Heart right ventricle (tissue), 16 donors: ENCODE measurements around the gene ATL2. TPM values are rescaled to one million over a fixed set of nuclear protein-coding genes. Genes with fewer than 3 reads are reported as not detected.

ENCODE experiments used
- ATAC-seq, 8 donors: fragments of 200-7000 bp; cut with Tn5 transposase; one replicate each; pipeline ENCODE4 v1.9.1; 2020; ENCODE audit warnings: mild to moderate bottlenecking in 8 of 8, moderate library complexity in 8 of 8, moderate number of reproducible peaks in 1 of 8
- DNase-seq, 2 donors: peaks; one replicate each; pipeline ENCODE4 v3.0.0-alpha.2; 2020
- H3K27ac ChIP-seq, 10 donors: fragments of 200-600 bp; sonication (generic) in 2 of 10; one replicate each; pipeline versions ENCODE4 v1.5.0 to v1.8.0; 2020 to 2022; ENCODE audit warnings: mild to moderate bottlenecking in 3 of 10
- H3K27me3 ChIP-seq, 7 donors: fragments of 200-600 bp; one replicate each; pipeline ENCODE4 v1.8.0; 2021 to 2022; ENCODE audit warnings: mild to moderate bottlenecking in 2 of 7
- H3K36me3 ChIP-seq, 9 donors: fragments of 200-600 bp; sonication (generic) in 1 of 9; one replicate each; pipeline versions ENCODE4 v1.5.0 to v1.8.0; 2020 to 2022; ENCODE audit warnings: mild to moderate bottlenecking in 2 of 9
- H3K4me1 ChIP-seq, 9 donors: fragments of 200-600 bp; sonication (generic) in 1 of 9; one replicate each; pipeline versions ENCODE4 v1.5.0 to v1.8.0; 2020 to 2022; ENCODE audit warnings: mild to moderate bottlenecking in 4 of 9
- H3K4me3 ChIP-seq, 10 donors: fragments of 200-600 bp; sonication (generic) in 2 of 10; one replicate each; pipeline versions ENCODE4 v1.5.0 to v1.8.0; 2020 to 2022; ENCODE audit warnings: mild to moderate bottlenecking in 7 of 10, moderate library complexity in 2 of 10
- H3K9me3 ChIP-seq, 11 donors: fragments of 200-600 bp in 10 of 11; sonication (generic) in 2 of 11; one replicate each; pipeline versions ENCODE4 v1.5.0 to v1.8.0; 2013 to 2022; ENCODE audit warnings: mild to moderate bottlenecking in 2 of 11, control low read depth in 1 of 11, moderate library complexity in 1 of 11
- WGBS, 2 donors: extraction: QIAGEN DNeasy Blood & Tissue Kit; methylation state at CpG; one replicate each; pipeline ENCODE4 v1.1.7; 2013; ENCODE audit warnings: inconsistent platforms in 1 of 2; 5-methylcytosine and 5-hydroxymethylcytosine counted together
- intact Hi-C, 10 donors: fragments of 100-400 bp; cut with DNase I; formaldehyde crosslinking; loops; one replicate each; pipeline versions ENCODE4 v1.11.1 to v1.14.2; 2022
- polyA plus RNA-seq, 2 donors: library from polyadenylated mRNA; stranded (reverse); fragments of 200-250 nt; gene quantifications; one replicate each; pipeline ENCODE4 v1.2.3, GENCODE V29; 2013
- total RNA-seq, 10 donors: library from RNA; stranded (reverse); fragmentation: NEBNext Ultra II Directional in 3 of 10; extraction: Animal tissue kit (Norgen Biotek cat#: 25700) in 3 of 10; gene quantifications; one replicate each; pipeline versions ENCODE4 v1.2.1 to v1.2.4, GENCODE V29; 2021 to 2023
- TF ChIP-seq, protein P1 (sequence below), 9 donors: fragments of 200-600 bp; sonication (generic) in 2 of 9; IDR thresholded peaks; one replicate each; pipeline versions ENCODE4 v1.5.0 to v1.8.0; 2021 to 2022; ENCODE audit warnings: antibody characterized with exemption in 9 of 9, mild to moderate bottlenecking in 5 of 9, moderate library complexity in 1 of 9
- donor health status: Arrhythmogenic right ventricular cardiomyopathy.
- donor health status: ischemic (EF 13 %, LVEDD 7.1; RV severe dilation, severe dysfunction).
- donor health status: healthy with polysubstance abuse.
- donor health status: DM: no; HTN: yes; CAD: no.
- donor health status: DM: no; HTN: no; CAD: no.
- donor health status: ischemic (EF 25% LVEDD 6.9; RV normal size, moderate dysfunction).
- donor health status: ischemic (EF 25% LVEDD 5.7; RV mildly dilated, moderate dysfunction).
- donor health status: healthy.
- donor health status: DM: yes; HTN: yes; CAD: no.
- donor health status: Ischemic cardiomyopathy.
- donor health status: ischemic (EF 35%, LVEDD 5.7; RV mildly dilated, moderate dysfunction).
- donor health status: nonischemic (EF 11% LVEDD 7.7; RV severe dilation, severe dysfunction).
- donor health status: DM: yes; HTN: yes; CAD: no.
- donor health status: PGD.
- donor health status: ischemic (EF 29% LVEDD 5.4; RV normal size, mild dysfunction).
- donor health status: nonischemic (EF 23%, LVEDD 6.1; RV moderate dilation, normal function).

Gene ATL2
- total and polyA plus RNA-seq, 12 donors: 14.1 to 46.2 (median 30.2) TPM

GRCh38 chr2:38251940-38252339 lies 125.1 kb downstream of the ATL2 start:
- 31 to 56% methylated on average over 1 of the region's 1 CpG for WGBS, 2 donors
- DNase-seq: no peak
- intact Hi-C loops: no loop called here
- Histone ChIP-seq H3K27ac (no peak overlapping the region), H3K36me3 (no peaks in the 10 kb centered on the region), H3K9me3 (no peaks in the 10 kb centered on the region), H3K27me3 (no peaks in the 10 kb centered on the region), H3K4me1 (no peaks in the 10 kb centered on the region), H3K4me3 (no peak overlapping the region)
- TF ChIP-seq, protein P1, sequence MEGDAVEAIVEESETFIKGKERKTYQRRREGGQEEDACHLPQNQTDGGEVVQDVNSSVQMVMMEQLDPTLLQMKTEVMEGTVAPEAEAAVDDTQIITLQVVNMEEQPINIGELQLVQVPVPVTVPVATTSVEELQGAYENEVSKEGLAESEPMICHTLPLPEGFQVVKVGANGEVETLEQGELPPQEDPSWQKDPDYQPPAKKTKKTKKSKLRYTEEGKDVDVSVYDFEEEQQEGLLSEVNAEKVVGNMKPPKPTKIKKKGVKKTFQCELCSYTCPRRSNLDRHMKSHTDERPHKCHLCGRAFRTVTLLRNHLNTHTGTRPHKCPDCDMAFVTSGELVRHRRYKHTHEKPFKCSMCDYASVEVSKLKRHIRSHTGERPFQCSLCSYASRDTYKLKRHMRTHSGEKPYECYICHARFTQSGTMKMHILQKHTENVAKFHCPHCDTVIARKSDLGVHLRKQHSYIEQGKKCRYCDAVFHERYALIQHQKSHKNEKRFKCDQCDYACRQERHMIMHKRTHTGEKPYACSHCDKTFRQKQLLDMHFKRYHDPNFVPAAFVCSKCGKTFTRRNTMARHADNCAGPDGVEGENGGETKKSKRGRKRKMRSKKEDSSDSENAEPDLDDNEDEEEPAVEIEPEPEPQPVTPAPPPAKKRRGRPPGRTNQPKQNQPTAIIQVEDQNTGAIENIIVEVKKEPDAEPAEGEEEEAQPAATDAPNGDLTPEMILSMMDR (IDR thresholded peaks at IDR 0.05): no peak
- ATAC-seq: no peak

- Histone ChIP-seq H3K27ac (no peak overlapping the region), H3K4me3 (no peak overlapping the region), H3K36me3 (no peaks in the 10 kb centered on the region), H3K4me1 (no peaks in the 10 kb centered on the region), H3K27me3 (no peaks in the 10 kb centered on the region), H3K9me3 (no peaks in the 10 kb centered on the region)
- intact Hi-C loops: no loop called here
- DNase-seq (no peak), ATAC-seq (no peak)
- TF ChIP-seq, protein P1 (IDR thresholded peaks at IDR 0.05): no peak
- WGBS, 2 donors: 90 to 95% methylated on average over 2 of the region's 2 CpGs
Measured at GRCh38 chr2:38248707-38249106, 128.4 kb downstream of the ATL2 start.

DNA sequence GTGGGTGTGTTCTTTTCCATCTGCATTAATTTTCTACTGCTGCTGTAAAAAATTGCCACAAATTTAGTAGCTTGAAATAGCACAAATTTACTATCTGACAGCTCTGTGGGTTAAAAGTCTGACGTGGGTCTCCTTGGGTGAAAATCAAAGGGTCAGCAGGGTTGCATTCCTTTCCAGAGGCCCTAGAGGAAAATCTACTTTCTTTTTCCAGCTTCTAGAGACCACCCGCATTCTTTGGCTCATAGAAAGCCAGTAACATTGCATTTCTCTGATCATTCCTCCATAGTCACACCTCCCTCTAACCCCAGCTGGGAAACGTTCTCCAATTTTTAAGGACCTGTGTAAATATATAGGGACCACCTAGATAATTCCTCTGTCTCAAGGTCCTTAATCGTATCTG lies 128.8 kb downstream of the ATL2 start:
- H3K36me3 ChIP-seq: no peaks in the 10 kb centered on the region
- H3K27ac ChIP-seq: no peak overlapping the region
- DNase-seq (no peak), ATAC-seq (no peak)
- no peaks in the 10 kb centered on the region for H3K4me1 ChIP-seq
- TF ChIP-seq, protein P1 (IDR thresholded peaks at IDR 0.05): no peak
- no peaks in the 10 kb centered on the region for H3K27me3 ChIP-seq
- WGBS, 2 donors: 75 to 79% methylated on average over 4 of the region's 4 CpGs
- H3K9me3 ChIP-seq: no peaks in the 10 kb centered on the region
- H3K4me3 ChIP-seq: no peak overlapping the region
- intact Hi-C loops: no loop called here

- Histone ChIP-seq H3K4me3 (no peak overlapping the region), H3K4me1 (no peaks in the 10 kb centered on the region), H3K27me3 (no peaks in the 10 kb centered on the region), H3K27ac (no peak overlapping the region), H3K9me3 (no peaks in the 10 kb centered on the region), H3K36me3 (no peaks in the 10 kb centered on the region)
- ATAC-seq (no peak), DNase-seq (no peak)
- intact Hi-C loops: no loop called here
- 81 to 92% methylated on average over 3 of the region's 3 CpGs for WGBS, 2 donors
- TF ChIP-seq, protein P1 (IDR thresholded peaks at IDR 0.05): no peak
Measured at GRCh38 chr2:38246105-38246504, 131.0 kb downstream of the ATL2 start.
